NCI-H1048 (cell line): Measurements from ENCODE around the gene STH.
"Not testable (repeated sequence)": the region's sequence is repeated elsewhere in the genome, so short reads cannot be mapped to it uniquely, and the experiment has no call there.

Experiments used
- DNase-seq: peaks from one replicate; lab custom pipeline; 2025; lab: John Stamatoyannopoulos, UW

STH gene

DNA sequence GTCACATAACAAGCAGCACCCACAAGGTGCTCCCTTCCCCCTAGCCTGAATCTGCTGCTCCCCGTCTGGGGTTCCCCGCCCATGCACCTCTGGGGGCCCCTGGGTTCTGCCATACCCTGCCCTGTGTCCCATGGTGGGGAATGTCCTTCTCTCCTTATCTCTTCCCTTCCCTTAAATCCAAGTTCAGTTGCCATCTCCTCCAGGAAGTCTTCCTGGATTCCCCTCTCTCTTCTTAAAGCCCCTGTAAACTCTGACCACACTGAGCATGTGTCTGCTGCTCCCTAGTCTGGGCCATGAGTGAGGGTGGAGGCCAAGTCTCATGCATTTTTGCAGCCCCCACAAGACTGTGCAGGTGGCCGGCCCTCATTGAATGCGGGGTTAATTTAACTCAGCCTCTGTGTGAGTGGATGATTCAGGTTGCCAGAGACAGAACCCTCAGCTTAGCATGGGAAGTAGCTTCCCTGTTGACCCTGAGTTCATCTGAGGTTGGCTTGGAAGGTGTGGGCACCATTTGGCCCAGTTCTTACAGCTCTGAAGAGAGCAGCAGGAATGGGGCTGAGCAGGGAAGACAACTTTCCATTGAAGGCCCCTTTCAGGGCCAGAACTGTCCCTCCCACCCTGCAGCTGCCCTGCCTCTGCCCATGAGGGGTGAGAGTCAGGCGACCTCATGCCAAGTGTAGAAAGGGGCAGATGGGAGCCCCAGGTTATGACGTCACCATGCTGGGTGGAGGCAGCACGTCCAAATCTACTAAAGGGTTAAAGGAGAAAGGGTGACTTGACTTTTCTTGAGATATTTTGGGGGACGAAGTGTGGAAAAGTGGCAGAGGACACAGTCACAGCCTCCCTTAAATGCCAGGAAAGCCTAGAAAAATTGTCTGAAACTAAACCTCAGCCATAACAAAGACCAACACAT is at the start of gene STH:
STH (plus strand) TSS at position 264 of the 913 bp plus-strand sequence; CDS start at position 294, 30 bp downstream.
- DNase-seq = no peak

DNA sequence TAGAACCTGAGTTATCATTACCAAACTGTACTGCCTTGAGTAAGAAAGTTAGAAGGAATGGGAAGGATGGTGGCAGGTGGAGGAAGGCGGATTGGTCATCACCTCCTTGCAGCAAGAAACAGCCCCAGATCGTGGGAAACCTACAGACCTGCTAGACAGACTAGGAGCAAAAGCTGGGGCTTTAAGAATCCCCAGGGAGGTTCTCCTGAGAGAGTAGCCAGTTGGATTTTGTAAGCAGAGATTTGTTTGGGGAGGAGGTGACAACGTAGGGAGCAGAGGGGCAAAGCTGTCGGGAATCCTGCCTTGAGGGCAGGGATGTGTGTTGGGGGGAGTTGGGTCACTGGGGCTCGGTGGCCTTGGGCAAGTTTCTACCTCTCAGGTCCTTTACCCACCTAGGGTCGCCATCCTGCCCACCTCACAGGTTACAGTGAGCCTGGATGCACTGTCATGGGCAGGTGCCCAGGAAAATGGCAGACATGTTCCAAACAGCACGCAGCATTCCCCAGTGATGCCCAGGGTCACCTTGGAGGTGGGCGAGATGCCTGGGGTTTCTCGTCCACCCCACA is 49.2 kb upstream of the STH start:
- DNase-seq = no peak

DNA sequence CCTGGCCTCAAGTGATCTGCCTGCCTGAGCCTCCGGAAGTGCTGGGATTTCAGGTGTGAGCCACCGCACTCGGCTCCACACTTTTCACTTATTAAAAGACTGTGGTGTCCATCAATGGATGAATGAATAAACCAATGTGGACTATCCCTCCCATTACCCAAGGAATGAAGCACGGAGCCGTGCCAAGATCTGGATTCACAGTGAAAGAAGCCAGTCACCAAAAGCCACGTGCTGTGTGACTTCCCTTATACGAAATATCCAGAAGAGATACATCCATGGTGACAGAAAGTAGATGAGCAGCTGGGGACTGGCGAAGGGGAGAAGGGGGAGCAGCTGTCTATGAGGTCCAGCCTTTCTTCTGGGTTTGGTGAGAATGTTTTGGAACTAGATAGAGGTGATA is 48.2 kb upstream of the STH start:
- no peak for DNase-seq

DNA sequence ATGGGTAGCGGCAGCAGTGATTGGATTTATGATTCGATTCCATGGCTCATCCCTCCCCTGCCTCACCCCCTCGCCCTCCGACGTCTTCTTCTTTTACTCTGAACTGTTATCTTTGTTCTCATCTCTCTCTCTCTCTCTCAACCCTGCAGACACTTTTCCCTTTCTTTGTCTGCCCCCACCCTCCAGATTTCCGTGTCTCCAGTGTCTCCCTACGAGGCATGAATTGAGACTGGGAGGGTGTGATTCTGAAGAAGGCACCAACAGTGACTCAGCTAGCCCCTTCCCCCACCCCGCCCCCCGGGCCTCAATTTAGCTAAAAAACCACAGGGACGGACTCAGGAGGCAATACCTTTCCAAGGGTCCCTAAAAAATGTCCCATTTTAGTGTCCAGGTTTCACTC is 47.6 kb upstream of the STH start:
- no peak for DNase-seq

DNA sequence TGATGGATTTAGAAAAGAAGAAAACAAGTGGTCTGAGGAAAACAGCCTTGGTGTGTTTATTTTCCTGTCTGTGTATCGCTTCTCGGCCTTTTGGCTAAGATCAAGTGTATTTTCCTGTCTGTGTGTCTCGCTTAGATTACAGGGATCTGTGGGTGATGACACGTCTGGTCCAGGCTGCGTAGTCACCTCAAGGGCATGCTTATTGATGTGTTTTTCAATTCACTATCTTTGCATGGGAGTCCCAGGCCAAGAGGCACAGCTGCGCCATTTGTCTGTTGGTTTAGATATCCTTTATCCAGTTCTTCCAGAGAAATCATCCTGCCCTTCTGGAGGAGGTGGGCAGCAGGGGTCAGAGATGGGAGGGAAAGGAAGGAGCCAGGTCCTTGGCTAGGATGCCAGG is 47.1 kb upstream of the STH start:
- no peak for DNase-seq

DNA sequence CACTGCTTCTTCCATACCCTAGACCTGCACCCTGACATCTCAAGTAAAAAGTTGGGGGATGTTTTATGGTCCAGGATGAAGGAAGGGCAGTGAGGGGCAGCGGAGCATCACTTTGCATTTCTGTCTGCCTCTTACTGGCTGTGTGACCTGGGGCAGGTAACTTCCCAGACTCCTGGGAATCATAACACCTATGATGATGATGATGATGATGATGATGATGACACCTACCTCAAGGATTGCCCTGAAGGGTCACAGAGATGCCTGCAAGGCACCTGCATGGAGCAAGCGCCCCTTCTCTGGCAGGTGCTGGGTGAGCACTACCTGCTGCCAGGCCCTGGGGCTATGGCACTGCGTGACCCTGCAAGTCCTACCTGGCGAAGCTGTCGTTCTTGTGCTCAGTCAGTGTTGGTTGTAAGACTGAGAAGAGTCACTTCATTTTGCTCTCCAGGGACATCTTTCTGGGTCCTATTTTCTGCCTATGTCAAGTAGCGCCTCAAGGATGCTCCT is 46.2 kb upstream of the STH start:
- no peak for DNase-seq

DNA sequence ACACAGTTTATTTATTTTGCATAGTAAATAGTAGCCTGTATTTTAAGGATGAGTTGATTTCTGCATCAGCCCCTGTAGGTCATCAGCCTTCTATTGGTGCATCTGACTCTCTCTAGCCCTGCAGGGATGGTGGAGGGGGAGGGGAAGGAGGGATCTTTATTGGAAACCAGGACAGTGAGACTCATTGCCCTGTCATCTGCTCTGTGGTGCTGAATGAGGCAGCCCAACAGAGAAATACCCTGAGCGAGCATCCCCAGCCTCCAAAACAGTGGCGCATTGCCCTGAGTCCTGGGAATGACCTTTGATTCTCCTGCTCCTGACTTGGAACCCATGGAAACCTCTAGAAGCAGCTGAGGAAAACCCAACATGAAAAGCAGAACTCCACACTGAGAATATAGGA is 45.5 kb upstream of the STH start:
- no peak for DNase-seq

- no peak for DNase-seq
Measured at GRCh38 chr17:45954914-45955313, 44.1 kb upstream of the STH start.

- DNase-seq = no peak
Measured at GRCh38 chr17:45955326-45955725, 43.7 kb upstream of the STH start.

- no peak for DNase-seq
Measured at GRCh38 chr17:45956090-45956489, 43.0 kb upstream of the STH start.

- DNase-seq = not testable (repeated sequence)
Measured at GRCh38 chr17:45956746-45957145, 42.3 kb upstream of the STH start.

GRCh38 chr17:45958307-45958706 is 40.7 kb upstream of the STH start:
- DNase-seq = no peak

GRCh38 chr17:45958994-45959665 is 39.9 kb upstream of the STH start:
- no peak for DNase-seq

DNA sequence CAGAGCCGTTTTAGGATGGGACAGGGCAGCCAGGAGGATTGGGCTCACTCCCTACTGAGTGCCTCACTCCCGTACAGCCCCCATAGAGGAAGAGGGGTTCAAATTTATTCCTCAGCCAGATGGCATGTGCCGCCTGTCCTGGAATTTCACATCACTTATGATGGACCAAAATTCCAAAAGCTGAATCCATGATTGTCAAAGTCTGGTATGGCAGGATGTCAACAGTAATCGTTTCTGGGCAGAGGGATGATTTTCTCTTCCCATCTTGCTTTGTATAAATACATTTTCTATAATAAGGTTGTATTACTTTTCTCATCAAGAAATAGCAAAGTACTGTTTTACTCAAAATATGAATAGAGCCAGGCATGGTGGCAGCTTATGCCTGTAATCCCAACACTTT is 38.7 kb upstream of the STH start:
- DNase-seq = no peak

GRCh38 chr17:45961206-45961605 is 37.8 kb upstream of the STH start:
- DNase-seq = no peak

GRCh38 chr17:45962221-45962972 is 36.7 kb upstream of the STH start:
- DNase-seq = no peak

DNA sequence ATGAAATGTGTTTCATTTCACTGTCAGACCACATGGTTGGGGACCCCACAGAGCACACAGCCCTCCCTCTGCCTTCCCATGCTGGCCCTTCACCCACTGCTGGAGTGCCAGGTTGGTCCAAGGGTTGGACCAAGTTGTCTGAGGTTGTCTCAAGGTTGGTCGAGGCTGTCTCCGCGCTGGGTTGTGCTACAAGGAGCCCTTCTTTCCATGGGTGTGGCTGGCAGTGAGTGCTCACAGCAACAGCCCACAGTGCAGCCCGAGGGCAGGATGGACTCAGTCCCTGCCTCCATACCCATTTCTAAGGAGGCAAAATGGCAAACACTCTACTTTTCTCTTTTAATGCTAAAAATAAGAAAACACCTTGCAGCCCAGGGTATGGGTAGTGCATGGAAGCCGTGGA is 35.8 kb upstream of the STH start:
- DNase-seq = no peak

DNA sequence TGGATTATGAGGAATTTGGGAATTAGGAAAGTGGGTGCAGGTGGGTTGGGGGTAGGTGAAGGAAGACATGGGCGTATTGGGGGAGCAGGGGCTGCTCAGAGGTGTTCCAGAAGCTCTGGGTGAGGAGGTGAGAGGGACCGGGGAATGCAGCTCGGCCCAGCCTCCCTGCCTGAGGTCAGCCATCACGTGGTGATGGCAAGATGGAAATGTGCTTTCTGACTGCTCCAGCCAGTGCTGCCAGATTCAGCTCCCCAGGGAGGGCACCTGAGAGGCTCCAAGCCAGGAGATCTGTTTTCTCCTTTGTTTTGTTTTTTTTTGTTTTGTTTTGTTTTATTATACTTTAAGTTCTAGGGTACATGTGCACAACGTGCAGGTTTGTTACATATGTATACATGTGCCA is 35.2 kb upstream of the STH start:
- DNase-seq = no peak

DNA sequence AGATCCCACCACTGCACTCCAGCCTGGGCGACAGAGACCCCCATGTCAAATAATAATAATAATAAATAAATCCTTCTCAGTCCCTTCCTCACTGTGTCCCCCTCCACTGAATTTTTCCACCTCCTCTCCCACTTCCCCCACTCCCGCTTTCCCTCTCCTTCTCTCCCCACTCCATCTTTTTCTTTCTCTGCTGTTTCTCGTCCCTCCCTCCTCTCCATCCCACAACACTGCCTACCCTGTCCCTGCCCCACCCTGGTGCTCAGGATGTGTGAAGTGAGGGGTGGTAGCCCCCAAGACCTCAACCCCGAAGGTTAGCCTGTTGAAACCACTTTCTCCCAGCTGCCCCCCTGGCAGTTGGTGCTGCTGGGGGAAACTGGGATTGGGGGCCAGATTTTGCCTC is 34.4 kb upstream of the STH start:
- DNase-seq = no peak

GRCh38 chr17:45965812-45966211 is 33.2 kb upstream of the STH start:
- DNase-seq = no peak

DNA sequence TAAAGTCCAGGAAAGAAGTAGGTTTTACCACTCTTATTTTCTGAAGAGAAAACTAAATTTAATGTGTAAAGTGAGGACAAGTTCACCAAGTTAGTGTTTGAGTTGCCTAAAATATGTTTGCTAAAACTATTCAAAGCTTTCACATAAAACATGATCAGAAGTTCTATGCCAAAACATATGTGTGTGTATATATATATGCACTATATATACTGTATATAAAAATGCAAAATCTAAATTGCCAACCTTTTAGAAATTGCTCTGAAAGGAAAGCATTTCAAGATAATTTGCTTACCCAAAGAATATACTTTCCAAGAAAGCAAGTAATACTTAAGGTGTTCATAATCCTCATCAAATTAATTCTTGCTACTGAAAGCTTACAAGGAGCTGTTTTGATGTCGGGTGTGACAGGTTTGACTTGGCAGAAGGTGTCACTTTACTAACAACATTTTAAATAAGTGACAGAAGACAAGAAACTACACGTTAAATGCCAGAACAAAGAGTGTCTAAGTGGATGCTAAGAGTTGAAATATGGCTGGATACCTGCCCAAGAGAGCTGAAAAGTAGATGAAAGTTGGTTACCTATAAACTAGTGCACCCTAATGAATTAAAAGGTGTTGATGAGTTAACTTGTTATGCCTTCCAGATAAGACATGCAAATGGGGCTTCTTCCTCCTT is 32.3 kb upstream of the STH start:
- no peak for DNase-seq

- no peak for DNase-seq
Measured at GRCh38 chr17:45967378-45967777, 31.7 kb upstream of the STH start.
